Ramos (cell line): ENCODE measurements around the gene ELOB.

Experiments
- in situ Hi-C: fragments of 300-500 bp; cut with MboI; formaldehyde crosslinking; loops from one replicate; pipeline ENCODE4 v1.14.3; 2022; ENCODE audit warnings: low sequenced_read_pairs; ENCODE audit not compliant: unreplicated experiment

ELOB gene

DNA sequence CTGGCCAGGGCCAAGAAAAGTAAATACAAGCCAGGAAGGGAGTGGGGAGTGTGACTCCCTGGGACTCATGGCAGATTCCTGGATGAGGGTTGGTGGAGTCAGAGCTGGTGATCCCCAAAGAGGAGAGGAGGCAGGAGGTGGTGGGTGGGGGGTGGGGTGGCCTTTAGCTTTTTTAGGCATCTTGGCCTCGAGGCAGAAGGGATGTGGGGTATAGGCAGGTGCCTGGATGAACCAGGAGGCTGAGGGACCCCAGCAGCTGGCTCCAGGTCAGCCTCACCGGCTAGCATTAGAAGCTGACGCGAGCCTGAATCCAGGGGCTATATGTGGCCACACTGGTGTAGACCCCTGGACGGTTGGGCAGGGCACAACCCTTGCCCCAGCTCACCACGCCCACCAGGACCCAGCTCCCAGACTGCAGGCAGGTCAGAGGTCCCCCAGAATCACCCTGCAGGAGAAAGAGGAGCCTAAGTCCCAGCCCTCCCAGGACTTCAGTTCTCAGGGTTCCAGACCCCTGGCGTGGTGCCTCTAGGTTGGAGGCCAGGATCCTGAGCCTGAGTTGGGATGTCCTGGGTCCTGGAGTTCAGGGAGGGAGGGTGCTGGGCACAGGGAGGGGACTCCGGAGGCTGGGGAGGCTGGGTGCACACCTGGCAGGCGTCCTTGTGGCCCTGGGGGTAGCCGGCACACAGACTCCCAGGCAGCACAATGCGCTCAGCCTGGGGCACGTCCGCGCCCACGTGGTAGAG lies 7.4 kb upstream of the ELOB start:
- in situ Hi-C loops, result no loop called here

DNA sequence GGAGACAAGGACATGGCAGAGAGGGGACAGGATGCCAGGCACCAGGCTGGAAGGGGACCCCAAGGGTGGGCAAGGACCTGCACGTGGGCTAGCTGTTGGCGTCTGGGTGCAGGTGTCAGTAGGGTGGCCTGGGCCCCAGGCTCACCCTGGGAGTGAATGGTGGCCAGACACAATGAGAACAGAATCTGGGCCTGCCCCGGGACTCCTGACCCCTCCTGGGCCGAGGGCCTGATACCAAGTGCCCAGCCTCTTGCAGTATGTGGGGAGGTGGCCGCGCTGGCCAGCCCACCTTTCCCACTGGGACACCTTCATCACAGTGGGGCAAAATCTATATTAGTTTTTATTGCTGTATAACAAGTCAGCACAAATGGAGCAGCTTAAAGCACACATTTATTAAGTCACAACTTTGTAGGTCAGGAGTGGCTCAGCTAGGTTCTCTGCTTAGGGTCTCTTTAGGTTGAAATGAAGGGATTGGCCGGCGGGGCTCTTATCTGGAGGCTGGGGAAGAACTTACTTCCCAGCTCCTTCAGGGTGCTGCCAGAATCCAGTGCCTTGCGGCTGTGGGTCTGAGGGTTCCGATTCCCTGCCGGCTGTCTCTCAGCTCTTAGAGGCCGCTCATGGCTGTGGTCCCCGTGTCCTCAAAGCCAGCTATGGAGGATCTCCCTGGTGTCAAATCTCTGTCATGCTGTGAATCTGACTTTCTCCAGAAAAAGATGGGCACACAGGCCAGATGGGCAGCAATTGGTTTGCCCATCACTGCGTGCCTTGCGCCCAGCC lies 6.7 kb upstream of the ELOB start:
- in situ Hi-C loops, result no loop called here

DNA sequence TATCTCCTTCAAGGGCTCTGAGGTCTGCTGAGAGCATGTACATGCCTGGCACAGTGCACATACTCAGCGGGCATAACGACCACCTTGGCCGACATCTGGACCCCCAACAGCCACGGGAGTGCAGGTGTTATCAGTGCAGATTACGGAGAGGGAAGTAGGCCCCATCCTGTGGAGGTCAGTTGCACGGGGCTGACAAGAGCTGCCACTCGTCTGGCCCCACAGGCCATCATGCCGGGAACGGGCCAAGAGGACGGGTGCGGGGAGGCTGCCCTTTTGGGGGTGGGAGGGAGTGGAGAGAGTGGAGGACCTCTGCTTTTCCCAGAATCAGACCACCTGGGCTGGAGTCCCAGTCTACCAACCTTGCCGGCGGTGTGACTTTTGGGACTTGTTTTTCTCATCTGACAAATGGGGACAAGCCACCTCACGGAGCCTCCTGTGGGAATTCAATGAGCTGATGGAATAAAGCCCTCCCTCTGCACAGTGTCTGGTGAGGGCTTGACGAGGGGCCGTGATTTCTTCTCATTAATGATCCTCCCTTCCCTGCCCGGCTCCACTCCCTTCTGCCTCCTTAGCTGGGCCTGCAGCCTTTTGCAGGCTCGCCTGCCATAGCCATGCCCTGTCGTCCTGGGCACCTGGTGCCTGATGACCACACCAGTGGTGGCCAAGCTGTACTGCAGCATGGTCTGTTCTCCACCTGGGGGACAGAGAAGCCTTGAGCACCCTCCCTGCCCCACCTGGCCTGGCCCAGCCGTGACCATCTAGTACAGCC lies 5.7 kb upstream of the ELOB start:
- in situ Hi-C loops, result no loop called here

DNA sequence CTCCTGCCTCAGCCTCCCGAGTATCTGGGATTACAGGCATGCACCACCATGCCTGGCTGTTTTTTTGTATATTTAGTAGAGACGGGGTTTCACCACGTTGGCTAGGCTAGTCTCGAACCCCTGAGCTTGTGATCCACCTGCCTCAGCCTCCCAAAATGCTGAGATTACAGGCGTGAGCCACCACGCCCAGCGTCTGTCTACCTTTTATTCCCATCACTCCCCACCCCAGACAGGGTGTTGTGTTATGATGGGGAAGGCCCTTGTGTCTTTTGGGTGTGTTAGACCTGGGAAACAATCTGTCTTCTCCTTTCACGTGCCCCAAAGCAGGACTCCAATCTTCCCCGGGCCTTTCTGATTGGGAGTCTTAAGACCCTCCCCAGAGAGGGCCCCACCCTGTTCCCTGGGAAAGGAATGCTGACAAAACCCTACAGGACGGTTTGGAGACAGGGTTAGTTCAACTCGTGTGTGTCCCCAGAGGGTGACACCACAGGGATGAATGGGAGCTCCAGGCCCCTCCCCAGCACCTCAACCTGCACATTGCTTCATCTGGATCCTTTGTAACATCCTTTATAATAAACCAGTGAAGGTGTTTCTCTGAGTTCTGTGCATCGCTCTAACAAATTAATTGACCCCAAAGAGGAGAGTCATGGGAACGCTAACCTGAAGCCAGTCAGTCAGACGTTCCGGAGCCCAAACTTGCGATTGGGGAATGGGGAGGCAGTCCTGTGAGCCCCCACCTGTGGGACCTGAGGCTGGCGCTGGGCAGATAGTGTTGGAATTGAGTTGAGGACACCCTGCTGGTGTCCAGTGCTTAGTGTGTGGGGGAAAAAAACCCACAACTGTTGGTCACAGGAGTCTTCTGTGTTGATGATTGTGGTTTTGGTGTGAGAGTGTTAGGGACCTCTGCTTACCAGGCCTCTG lies 3.2 kb upstream of the ELOB start:
- in situ Hi-C loops, result no loop called here

DNA sequence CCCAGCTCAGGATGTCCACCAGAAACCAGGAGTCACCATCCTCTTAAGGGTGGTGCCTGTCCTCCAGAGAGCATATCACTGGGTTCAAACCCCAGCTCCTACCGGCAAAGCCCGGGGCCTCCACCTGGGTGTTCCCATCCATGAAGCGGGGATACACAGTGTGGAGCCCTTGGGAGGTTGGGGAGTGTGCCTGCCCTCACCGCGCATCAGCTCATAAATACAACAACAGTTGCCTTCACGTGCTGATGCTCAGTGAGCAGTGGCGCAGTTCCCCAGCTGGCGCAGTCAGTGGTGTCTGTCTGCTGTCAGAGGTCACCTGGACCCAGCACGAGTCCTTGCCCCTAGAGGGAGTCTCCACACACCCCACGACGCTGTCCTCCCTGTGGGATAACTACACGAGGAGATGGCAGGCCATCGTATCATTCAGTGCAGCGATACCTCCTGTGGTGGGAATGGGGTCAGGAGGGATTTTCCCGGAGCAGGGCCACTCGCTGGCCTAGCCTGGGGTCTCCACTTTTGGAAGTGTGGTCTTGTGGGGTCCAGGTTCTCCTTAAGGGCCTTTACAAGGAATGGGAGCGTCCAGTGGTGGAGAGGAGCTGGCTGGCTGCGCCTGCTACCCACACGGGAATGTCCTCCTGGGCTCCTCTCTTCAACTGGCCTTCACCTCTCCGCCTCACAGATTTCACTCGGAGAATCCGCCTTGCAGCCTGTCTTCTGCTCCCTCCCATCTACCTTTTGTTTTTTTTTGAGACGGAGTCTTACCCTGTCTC lies 2.3 kb upstream of the ELOB start:
- in situ Hi-C loops, result no loop called here

DNA sequence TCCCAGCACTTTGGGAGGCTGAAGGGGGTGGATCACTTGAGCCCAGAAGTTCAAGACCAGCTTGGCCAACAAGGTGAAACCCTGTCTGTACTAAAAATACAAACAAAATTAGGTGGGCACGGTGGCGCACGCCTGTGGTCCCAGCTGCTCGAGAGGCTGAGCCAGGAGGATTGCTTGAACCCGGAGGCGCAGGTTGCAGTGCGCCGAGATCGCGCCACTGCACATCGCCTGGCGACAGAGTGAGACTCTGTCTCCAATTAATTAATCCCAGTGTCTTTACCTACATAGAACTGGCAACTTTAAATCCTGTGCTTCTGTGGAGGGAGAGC lies 1.5 kb upstream of the ELOB start:
- in situ Hi-C loops, result no loop called here

DNA sequence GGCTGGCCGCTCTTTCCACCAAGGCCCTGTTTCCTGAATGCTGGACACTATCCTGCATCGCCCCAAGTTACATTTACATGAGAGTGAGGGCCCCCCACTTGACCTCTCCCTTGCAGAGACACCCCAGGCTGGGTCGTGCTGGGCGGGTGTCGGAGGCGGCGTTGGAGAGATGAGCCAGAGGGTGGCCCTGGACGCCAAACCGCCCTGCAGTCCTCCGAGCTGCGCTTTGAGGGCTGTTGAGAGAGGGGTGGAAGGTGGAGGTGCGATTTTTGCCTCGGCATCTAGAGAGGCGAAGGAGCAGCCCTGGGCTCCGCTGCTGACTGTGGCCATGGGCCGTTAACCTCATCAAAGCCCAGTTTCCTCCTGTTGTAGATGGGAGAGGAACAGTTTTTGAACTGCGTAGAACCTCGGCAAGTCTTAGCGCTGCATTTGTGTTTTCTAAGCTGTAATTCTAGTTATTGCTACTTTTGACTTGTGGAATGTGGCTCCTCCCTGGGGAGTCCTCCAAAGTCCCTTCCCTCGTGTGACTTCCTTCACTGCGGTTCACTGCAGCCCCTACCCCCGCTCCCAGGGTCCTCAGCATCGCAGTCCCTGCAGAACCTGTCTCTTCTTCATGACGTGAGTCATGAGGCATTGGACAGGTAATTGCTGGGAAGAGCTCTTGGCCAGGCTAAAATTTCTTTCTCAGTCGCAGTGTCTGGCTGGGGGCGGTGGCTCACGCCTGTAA lies 986 bp upstream of the ELOB start:
- in situ Hi-C loops, result no loop called here

DNA sequence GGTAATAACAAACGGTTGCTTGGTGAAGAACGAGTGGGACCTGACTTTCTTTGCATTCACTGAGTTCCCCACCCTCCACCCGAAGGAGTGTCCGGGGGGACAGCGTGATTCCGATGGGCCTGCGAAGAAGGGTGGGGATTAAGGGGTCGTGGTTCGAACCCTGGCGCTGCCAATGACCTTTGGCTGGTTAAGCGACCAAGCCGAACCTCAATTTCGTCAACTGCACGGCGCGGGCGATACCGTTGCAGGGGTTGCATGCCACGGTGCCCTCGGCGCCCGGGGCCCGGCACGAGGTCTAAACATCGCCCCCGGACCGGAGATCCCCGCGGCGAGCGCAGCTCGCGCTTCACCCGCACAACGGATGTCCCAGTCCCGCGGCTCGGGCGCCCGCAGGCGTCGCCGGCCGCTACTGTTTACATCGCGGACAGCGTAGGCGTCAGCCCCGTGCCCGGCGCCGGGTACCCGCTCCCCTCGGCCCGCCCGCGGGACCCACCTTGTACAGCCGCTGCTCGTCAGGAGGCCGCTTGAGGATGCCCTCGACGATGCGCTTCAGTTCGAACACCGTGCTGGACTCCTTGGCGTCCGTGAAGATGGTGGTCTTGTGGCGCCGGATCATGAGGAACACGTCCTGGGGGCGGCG lies 460 bp downstream of the ELOB start:
- in situ Hi-C loops, result no loop called here

DNA sequence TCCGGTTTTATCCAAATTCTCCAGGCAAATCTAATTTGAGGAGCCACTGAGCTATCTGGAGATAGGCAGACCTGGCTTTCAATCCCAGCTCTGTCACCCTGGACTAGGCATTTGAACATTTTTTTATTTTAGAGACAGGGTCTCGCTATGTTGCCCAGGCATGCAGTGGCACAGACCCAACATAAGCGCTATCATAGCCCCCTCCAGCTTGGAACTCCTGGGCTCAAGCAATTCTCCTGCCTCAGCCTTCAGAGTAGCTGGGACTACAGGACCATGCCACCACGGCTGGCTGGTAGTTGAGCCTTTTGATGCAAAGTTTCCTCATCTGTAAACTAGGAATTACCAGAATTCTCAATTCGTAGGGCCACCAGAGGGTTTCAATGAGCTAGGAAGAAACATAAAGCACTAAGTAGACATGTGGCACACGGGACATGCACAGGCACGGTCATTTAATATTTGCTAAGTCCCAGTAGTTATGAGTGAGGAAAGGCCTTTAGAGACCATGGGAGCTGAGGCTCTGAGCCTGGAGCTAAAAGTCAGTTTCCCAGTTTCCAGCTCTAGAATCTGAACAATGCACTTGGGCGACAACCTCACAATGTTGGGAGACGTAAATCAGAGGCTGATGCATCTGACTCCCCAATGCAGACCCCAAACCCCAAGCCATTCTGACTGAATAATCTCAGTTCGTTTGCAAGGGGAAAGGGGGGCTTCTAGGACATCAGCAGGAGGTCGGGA lies 1.1 kb downstream of the ELOB start:
- in situ Hi-C loops, result no loop called here

DNA sequence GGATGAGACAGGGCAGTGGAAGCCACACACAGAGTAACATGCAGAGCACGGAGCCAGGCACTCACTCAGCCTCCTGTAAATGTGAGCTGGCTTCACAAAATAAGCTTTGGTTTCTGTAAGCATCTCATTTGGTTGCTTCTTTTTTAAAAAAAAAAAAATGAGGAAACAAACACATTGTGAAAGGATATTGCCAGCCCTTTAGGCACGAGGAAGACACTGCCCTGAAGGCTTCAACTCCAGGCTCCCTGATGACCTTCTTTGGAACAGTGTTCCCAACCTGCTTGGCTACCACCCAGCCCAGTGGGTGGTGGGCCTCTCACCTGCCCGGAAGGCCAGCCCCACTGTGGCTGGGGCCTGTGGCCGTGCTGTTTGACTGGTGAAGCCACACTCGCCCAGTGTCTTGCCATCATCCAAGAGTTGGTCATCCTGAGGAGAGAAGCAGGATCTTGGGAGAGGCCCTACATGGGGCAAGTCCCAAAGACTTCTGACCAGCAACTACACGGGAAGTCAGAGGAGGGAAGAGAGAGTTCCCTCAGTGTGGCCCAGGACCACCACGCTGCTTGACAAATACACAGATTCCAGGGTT lies 1.9 kb downstream of the ELOB start:
- in situ Hi-C loops, result no loop called here

DNA sequence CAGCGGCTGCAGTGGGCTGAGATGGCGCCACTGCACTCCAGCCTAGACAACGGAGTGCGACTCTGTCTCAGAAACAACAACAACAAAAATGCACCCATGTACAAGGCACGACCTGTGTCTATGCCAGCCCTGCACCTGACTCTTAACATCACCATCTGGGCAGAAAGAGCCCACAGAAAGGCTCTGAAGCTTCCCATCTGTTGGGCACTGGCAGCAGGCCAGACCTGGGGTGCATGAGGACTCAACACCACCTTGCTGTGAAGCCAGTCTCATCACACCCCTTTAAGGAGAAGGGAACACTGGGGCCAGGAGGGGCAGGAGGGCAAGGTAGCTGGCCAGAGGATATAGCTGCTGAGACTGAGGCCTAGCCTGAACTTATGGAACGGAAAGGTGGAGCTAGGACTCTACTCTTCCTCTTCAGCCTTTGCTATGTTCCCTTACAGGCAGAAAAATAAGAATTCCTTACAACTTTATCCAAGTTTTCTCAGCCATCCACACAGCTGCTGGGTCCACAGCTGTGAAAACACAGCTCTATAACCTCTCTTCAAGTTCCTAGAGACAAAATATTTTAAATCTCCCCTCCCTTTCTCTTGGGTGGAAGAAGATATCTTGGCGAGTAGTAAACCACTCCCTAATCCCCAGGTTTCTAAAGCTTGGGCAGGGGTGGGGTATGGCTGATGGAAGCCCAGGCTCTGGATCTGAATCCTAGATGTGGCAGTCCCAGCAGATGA lies 2.8 kb downstream of the ELOB start:
- in situ Hi-C loops, result no loop called here

DNA sequence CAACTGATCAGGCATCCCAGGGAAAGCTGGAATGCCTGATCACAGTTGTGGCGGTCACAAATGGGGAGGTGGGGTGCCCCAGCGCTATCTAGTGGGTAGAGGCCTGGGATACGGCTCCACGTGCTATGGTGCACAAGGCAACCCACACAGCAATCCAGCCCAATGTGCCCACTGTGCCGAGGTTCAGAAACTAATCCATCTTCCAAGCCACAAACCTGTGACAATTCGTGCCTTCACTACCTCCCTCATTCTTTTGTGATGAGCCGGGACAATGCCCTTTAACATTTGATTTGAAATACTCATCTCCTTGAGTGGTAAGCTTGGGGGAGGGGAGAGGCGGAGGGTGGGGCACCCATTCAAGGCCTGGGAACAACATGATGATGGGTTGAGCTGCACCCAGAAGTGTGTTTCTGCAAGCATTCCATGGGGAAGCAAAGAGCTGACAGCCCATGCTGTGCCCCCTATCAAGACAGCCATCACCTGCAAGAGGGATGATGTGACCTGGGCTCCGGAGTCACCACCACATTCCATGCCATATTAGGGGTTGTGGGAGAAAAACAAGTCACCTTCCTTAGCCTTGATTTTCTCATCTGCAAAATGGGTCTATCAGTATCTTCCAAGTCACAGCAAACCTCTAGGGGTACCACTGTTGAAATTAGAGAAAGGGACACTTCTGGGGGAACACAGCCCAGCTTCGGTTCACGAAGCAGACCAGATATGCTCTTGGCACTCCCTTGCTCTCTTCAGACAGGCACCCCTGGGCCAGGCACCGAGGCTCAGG lies 3.7 kb downstream of the ELOB start:
- in situ Hi-C loops, result no loop called here

DNA sequence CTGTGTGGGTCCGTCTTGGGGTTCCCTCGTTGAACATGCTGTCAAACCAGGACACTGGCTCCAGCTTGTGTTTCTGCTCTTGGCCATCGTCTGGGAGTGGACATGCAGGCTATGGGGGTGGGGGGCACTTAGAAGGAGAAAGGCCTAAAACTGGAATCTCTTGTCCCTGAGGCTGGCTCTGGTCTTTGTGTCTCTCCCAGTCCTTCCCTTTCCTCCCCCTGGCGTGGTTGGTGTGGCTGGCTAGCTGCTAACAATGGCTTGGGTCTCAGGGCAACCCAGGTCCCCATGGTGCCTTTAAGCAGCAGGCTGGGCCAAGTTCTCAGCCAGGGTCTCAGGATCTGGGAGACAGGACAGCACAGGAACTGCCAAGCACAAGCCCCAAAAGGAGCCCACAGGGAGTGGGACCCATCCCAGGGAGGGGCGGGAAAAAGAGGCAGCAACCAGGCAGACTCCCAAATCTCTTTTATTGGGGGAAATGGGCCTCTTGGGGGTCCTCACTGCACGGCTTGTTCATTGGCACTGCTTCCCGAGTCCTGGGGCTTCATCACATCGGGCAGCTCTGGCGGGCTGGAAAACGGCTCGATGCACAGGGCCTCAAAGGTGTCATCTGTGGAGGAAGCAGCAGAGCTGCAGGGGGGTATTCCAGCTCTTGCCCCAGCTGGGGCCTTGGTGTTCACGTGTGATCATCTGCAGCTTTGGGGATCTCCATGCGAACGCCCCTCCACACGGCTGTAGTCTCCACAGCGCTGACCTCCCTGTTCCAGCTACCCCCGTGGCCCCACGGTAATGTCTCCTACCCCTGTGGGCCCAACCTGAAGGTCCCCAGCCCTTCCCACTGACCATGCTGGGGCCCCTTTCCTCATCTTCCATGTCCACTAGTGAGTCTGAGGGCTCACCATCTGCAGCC lies 5.3 kb downstream of the ELOB start:
- in situ Hi-C loops, result no loop called here

DNA sequence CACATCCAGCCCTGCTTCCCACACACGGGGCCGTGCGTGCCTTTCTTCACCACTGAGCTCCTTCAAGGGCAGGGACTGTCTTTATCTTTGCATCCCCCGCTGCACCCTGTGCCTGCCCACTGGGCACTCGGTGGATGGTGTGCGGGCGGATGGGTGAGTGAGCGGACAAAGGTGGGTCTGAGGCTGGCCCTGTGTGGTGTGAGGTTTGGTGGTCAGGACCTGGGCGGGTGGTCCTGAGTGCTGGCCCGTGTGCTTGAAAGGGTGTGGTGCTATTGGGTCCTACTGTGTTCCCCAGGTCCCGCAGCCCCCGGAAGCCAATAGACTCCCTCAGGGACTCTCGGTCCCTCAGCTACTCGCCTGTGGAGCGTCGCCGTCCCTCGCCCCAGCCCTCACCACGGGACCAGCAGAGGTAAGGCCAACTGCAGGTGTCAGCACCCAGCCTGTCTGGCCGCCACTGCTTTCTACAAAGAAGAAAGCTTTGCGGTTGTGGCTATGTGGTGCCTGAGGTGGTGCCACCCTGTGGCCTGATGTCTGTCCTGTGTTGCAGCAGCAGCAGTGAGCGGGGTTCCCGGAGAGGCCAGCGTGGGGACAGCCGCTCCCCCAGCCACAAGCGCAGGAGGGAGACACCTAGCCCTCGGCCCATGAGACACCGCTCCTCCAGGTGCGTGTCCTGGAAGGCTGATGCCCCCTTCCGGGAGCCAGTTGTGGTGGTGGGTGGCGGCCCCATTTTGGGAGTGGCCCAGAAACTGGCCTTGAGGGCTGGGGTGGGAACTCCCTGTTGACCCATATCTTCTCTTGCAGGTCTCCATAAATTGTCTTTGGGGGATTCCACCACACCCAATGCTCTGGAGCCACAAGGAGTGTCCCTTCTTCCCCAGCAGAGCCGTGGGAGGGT lies 6.8 kb downstream of the ELOB start:
- in situ Hi-C loops, result no loop called here
